Measurements from ENCODE around the gene FKBP4. TPM values are rescaled to one million over a fixed set of nuclear protein-coding genes. Genes with fewer than 3 reads are reported as not detected.
"Not testable (repeated sequence)": the region's sequence is repeated elsewhere in the genome, so short reads cannot be mapped to it uniquely, and the experiment has no call there.

The FKBP4 gene
- total RNA-seq, 1 donor from 2014 or later = 62.2 TPM

- Histone ChIP-seq H3K4me1 (no peaks in the 10 kb centered on the region), H3K9me3 (no peaks in the 10 kb centered on the region), H3K27ac (no peak overlapping the region), H3K36me3 (no peaks in the 10 kb centered on the region), H3K27me3 (ENCODE audit: low read depth) (no peaks in the 10 kb centered on the region), H3K4me3 (no peak overlapping the region)
- DNase-seq (no peak), ATAC-seq (no peak)
- TF ChIP-seq CTCF (IDR thresholded peaks at IDR 0.05) = no peak
- intact Hi-C loops (cut with DNase I) = no loop called here
Measured at GRCh38 chr12:2769866-2770533, 24.8 kb upstream of the FKBP4 start.

DNA sequence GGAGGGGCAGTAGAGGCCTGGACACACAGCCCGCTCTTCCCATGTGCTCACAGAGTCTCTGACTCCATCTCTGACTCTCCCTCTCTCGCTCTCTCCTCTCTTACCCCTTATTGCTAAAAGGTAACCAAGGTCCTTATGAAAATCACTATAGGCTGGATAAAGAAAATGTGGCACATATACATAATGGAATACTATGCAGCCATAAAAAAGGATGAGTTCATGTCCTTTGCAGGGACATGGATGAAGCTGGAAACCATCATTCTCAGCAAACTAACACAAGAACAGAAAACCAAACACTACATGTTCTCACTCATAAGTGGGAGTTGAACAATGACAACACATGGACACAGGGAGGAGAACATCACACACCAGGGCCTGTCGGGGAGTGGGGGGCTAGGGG lies 24.2 kb upstream of the FKBP4 start:
- H3K4me3 ChIP-seq; H3K9me3 ChIP-seq; intact Hi-C loops (cut with DNase I); ATAC-seq; H3K27me3 ChIP-seq (ENCODE audit: low read depth); H3K4me1 ChIP-seq; H3K36me3 ChIP-seq; H3K27ac ChIP-seq; DNase-seq: not testable (repeated sequence)

- no peak for ATAC-seq
- intact Hi-C loops (cut with DNase I) = no loop called here
- DNase-seq = no peak
Measured at GRCh38 chr12:2772370-2772769, 22.4 kb upstream of the FKBP4 start.

DNA sequence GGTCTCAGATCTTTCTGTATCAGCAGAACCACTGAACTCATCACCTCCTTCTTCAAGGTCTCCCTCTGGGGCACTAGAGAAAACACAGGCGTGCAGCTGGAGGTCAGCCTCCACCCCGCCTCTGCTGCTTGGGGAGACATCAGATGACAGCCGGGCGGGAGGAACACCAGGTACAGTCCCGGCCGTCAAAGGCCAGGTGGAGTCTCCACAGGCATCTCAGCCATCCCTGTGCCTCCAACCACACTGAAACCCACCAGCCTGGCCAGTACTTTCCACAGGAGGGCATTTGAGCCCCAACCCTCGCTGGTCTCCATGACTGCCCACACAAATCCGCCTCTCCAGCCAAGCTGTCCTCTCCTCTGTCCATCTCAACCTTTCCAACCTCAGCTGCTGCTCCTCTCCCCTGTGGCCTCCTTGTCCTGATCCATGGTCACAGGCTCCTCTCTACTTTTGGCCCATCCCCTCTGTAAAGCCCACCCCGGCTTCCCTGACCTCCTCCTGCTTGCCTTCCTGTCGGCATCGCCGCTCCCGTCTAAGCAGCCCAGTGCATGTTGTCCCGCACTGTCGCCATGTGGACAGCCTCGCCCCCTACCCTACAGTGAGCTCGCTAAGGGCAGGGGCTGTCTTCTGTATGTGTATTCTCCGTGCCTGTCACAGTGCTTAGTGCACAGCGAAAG lies 21.4 kb upstream of the FKBP4 start:
- Histone ChIP-seq H3K36me3 (no peaks in the 10 kb centered on the region), H3K4me1 (no peaks in the 10 kb centered on the region), H3K4me3 (no peak overlapping the region), H3K9me3 (no peaks in the 10 kb centered on the region), H3K27me3 (ENCODE audit: low read depth) (no peaks in the 10 kb centered on the region), H3K27ac (no peak overlapping the region)
- intact Hi-C loops (cut with DNase I) = no loop called here
- TF ChIP-seq CTCF (IDR thresholded peaks at IDR 0.05) = no peak
- DNase-seq (no peak), ATAC-seq (no peak)

More at GRCh38 chr12:2772370-2772769, 22.4 kb upstream of the FKBP4 start:
- no peak for TF ChIP-seq CTCF (IDR thresholded peaks at IDR 0.05)
- H3K4me1 ChIP-seq = no peaks in the 10 kb centered on the region
- no peak overlapping the region for H3K4me3 ChIP-seq
- H3K27ac ChIP-seq = no peak overlapping the region
- H3K36me3 ChIP-seq = no peaks in the 10 kb centered on the region
- no peaks in the 10 kb centered on the region for H3K27me3 ChIP-seq (ENCODE audit: low read depth)
- H3K9me3 ChIP-seq = no peaks in the 10 kb centered on the region

- Histone ChIP-seq H3K4me3 (no peak overlapping the region), H3K4me1 (no peaks in the 10 kb centered on the region), H3K27ac (no peak overlapping the region), H3K27me3 (ENCODE audit: low read depth) (no peaks in the 10 kb centered on the region), H3K9me3 (no peaks in the 10 kb centered on the region), H3K36me3 (no peaks in the 10 kb centered on the region)
- no peak for ATAC-seq
- intact Hi-C loops (cut with DNase I) = no loop called here
- no peak for TF ChIP-seq CTCF (IDR thresholded peaks at IDR 0.05)
- no peak for DNase-seq
Measured at GRCh38 chr12:2775431-2775830, 19.3 kb upstream of the FKBP4 start.

DNA sequence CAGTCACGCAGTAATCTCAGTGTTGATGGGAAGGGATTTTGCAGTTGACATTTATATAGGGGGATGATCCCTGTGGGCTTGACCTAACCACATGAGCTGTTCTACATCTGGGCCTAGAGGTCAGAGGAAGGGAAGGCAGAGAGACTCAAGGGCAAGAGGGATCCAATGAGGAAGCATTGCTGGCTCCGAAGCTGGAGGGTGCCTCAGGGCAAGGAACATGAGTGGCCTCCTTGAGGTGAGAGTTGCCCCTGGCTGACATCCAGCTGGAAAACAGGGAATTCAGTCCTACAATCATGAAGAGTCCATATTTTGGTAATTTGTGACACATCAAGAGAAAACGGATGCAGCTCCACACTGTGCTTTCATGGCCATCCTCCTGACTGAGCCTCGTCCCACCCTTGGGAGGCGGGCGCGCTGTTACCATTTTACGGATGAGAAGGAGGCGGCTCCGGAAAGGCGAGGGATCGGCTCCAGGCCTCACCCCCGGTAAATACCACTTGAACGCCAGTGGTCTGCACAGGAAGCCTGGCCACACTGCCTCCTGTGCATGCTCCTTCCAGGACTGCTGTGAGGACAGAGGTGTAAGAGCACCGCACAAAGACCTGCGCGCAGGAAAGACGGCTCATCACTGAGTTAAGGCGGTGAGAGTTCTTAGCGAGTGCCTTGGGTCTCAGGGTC lies 18.5 kb upstream of the FKBP4 start:
- ATAC-seq = no peak
- H3K9me3 ChIP-seq = no peaks in the 10 kb centered on the region
- no peaks in the 10 kb centered on the region for H3K27me3 ChIP-seq (ENCODE audit: low read depth)
- no peak for TF ChIP-seq CTCF (IDR thresholded peaks at IDR 0.05)
- H3K4me1 ChIP-seq = no peaks in the 10 kb centered on the region
- no peak overlapping the region for H3K27ac ChIP-seq
- no peaks in the 10 kb centered on the region for H3K36me3 ChIP-seq
- no peak for DNase-seq
- intact Hi-C loops (cut with DNase I) = no loop called here
- no peak overlapping the region for H3K4me3 ChIP-seq

Measured in lower lobe of right lung (tissue), 2 donors.